OCI-LY7 (cell line): Measurements from ENCODE around the gene SHC1. TPM values are rescaled to one million over a fixed set of nuclear protein-coding genes. Genes with fewer than 3 reads are reported as not detected.

ENCODE experiments used
- BruUV-seq: library from RNA; stranded (reverse); fragments of 400-500 nt; replicated peaks from 2 replicates; lab custom pipeline; 2021; lab: Mats Ljungman, UMichigan
- CTCF ChIA-PET: fragments of 300-600 bp; sonication (Branson Sonifier 250); formaldehyde crosslinking; loops from one replicate; lab custom pipeline; 2022; ENCODE audit warnings: antibody characterized with exemption; ENCODE audit not compliant: unreplicated experiment; lab: Charles Lee
- POLR2A ChIA-PET: fragments of 300-600 bp; sonication (Branson Sonifier 250); formaldehyde crosslinking; loops from one replicate; lab custom pipeline; 2022; ENCODE audit warnings: antibody characterized with exemption; lab: Charles Lee
- DNase-seq: peaks from one replicate; pipeline ENCODE4 v3.0.0-alpha.2; 2015; ENCODE audit warnings: low spot score
- H2AFZ ChIP-seq: fragments of 200-600 bp; sonication (generic), shearing (Covaris generic); 2 replicates; pipeline ENCODE4 v1.6.1; 2014; ENCODE audit warnings: mild to moderate bottlenecking, antibody characterized with exemption, low read length, moderate library complexity
- H3K27ac ChIP-seq: fragments of 200-600 bp; sonication (generic); 2 replicates; pipeline ENCODE4 v1.5.1; 2014; ENCODE audit warnings: mixed run types, low read depth, mild to moderate bottlenecking, moderate library complexity, low read length, inconsistent platforms; ENCODE audit not compliant: poor library complexity, severe bottlenecking
- H3K36me3 ChIP-seq: fragments of 200-600 bp; sonication (generic); 2 replicates; pipeline ENCODE4 v1.6.1; 2014; ENCODE audit warnings: mild to moderate bottlenecking, antibody characterized with exemption, low read length, moderate library complexity, mixed read lengths; ENCODE audit not compliant: insufficient read depth
- H3K4me1 ChIP-seq: fragments of 200-600 bp; sonication (generic); 2 replicates; pipeline ENCODE4 v1.5.1; 2014; ENCODE audit warnings: mild to moderate bottlenecking, low read length; ENCODE audit not compliant: insufficient read depth, poor library complexity, severe bottlenecking
- H3K4me2 ChIP-seq: fragments of 200-600 bp; sonication (generic); 2 replicates; pipeline ENCODE4 v1.6.1; 2014; ENCODE audit warnings: mild to moderate bottlenecking, low read length
- H3K4me3 ChIP-seq: fragments of 200-600 bp; sonication (generic); 2 replicates; pipeline ENCODE4 v1.5.1; 2014; ENCODE audit warnings: mild to moderate bottlenecking, low read depth, low read length; ENCODE audit not compliant: poor library complexity, severe bottlenecking
- H3K79me2 ChIP-seq: fragments of 200-600 bp; sonication (generic); 2 replicates; pipeline ENCODE4 v1.6.1; 2016; ENCODE audit warnings: low read depth, mild to moderate bottlenecking, low read length, moderate library complexity, mixed read lengths; ENCODE audit not compliant: insufficient read depth
- H3K9me2 ChIP-seq: fragments of 200-600 bp; sonication (generic); 2 replicates; pipeline ENCODE4 v1.6.1; 2016; ENCODE audit warnings: mild to moderate bottlenecking, low read length, mixed read lengths; ENCODE audit not compliant: insufficient read depth
- H3K9me3 ChIP-seq: fragments of 200-600 bp; sonication (generic); 2 replicates; pipeline ENCODE4 v1.6.1; 2014; ENCODE audit warnings: mild to moderate bottlenecking, mixed run types, low read length, mixed read lengths
- H4K20me1 ChIP-seq: fragments of 200-600 bp; sonication (generic); 2 replicates; pipeline ENCODE4 v1.6.1; 2014; ENCODE audit warnings: mild to moderate bottlenecking, antibody characterized with exemption, low read length, moderate library complexity, mixed read lengths; ENCODE audit not compliant: insufficient read depth
- EZH2phosphoT487 ChIP-seq: fragments of 200-600 bp; sonication (generic); IDR thresholded peaks from 2 replicates; pipeline ENCODE4 v1.6.1; 2018; ENCODE audit warnings: low read depth, borderline replicate concordance, mild to moderate bottlenecking, mixed run types, antibody characterized with exemption, low read length, moderate library complexity, mixed read lengths
- intact Hi-C: fragments of 100-400 bp; cut with micrococcal nuclease; formaldehyde crosslinking; loops from one replicate; pipeline ENCODE4 v1.10.0; 2022; ENCODE audit not compliant: unreplicated experiment
- total RNA-seq, 2 experiments: library from RNA; depleted of rRNA in 1 of 2; stranded (reverse); fragments of >200 nt in 1 of 2; shearing (Covaris generic) in 1 of 2; gene quantifications; 2 replicates each; pipeline ENCODE4 v1.2.3, GENCODE V29; 2014 to 2022
- TF ChIP-seq, protein P1 (sequence below): fragments of 200-600 bp; sonication (generic); conservative IDR thresholded peaks from 2 replicates; pipeline ENCODE4 v1.5.1; 2014; ENCODE audit warnings: mild to moderate bottlenecking, antibody characterized with exemption, low read length, moderate library complexity, mixed read lengths

The SHC1 gene
- total RNA-seq, 2 experiments from 2014 or later = 37.6 to 77.4 TPM

DNA sequence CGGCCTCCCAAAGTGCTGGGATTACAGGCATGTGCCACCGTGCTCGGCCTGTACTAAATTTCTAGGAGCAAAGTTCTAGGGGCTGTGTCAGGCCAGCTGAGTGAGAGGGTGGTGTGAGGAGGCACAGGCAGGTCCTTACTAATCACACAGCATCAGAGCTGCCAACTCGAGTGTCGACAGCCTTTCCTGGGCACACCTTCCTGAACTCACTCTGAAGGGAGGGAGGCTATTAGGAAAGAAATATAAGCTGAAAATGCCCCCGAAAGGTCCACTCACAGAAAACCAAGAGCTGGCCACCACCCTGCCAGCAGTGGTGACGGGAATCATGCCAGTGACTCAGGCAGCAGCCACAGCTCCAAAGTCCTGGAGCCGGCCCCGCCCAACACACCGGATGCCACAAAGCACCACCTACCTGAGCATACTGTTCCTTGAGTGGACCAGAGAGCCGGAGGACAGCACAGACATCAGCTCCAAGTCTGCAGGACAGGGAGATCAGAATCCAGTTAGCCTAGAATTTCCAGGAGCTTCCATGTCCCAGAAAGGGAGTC lies 38.5 kb downstream of the SHC1 start:
- no TSS peak for BruUV-seq
- intact Hi-C loops = no loop called here
- Histone ChIP-seq H3K79me2 (peaks cover 14% of the 10 kb centered on the region), H3K4me2 (no peak overlapping the region), H2AFZ (no peak overlapping the region), H3K36me3 (peaks cover 35% of the 10 kb centered on the region), H4K20me1 (no peaks in the 10 kb centered on the region), H3K27ac (no peak overlapping the region), H3K9me2 (no peaks in the 10 kb centered on the region), H3K4me1 (peaks cover 13% of the 10 kb centered on the region), H3K9me3 (no peaks in the 10 kb centered on the region), H3K4me3 (no peak overlapping the region)
- DNase-seq = no peak
- TF ChIP-seq, protein P1, sequence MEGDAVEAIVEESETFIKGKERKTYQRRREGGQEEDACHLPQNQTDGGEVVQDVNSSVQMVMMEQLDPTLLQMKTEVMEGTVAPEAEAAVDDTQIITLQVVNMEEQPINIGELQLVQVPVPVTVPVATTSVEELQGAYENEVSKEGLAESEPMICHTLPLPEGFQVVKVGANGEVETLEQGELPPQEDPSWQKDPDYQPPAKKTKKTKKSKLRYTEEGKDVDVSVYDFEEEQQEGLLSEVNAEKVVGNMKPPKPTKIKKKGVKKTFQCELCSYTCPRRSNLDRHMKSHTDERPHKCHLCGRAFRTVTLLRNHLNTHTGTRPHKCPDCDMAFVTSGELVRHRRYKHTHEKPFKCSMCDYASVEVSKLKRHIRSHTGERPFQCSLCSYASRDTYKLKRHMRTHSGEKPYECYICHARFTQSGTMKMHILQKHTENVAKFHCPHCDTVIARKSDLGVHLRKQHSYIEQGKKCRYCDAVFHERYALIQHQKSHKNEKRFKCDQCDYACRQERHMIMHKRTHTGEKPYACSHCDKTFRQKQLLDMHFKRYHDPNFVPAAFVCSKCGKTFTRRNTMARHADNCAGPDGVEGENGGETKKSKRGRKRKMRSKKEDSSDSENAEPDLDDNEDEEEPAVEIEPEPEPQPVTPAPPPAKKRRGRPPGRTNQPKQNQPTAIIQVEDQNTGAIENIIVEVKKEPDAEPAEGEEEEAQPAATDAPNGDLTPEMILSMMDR = no peak
- no peak for TF ChIP-seq EZH2phosphoT487
- ChIA-PET POLR2A (no interaction called here), CTCF (interaction anchor here (0.6 kb wide), 1 partner anchor 18 kb away, joined by 3 read pairs; no protein-coding TSS in a partner anchor)

DNA sequence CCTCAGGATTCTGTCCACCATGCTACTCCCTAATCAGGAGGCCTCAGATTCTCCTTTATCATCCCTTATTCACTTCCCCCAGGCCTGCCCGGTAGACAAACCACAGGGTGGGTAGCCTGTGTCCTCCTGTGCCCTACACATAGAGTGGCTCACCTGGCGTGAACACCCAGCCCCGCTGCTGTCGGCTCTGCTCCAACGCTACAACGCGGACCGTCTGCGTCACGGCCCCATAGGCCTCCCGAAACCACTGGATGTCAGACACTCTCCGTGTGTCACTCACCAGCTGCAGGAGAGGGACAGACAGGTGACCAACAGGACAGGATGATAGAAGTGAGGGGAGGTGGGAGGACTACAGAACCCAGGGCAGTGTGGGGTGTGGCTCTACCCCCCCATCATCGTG lies 44.3 kb downstream of the SHC1 start:
- H3K4me2 ChIP-seq = no peak overlapping the region
- POLR2A ChIA-PET = no interaction called here
- H3K4me3 ChIP-seq = no peak overlapping the region
- no peaks in the 10 kb centered on the region for H3K9me3 ChIP-seq
- H3K36me3 ChIP-seq = peaks cover 78% of the 10 kb centered on the region
- no peaks in the 10 kb centered on the region for H4K20me1 ChIP-seq
- no peak overlapping the region for H3K27ac ChIP-seq
- H3K79me2 ChIP-seq = no peaks in the 10 kb centered on the region
- intact Hi-C loops = no loop called here
- H3K4me1 ChIP-seq = no peaks in the 10 kb centered on the region
- TF ChIP-seq EZH2phosphoT487 = no peak
- H2AFZ ChIP-seq = no peak overlapping the region
- H3K9me2 ChIP-seq = no peaks in the 10 kb centered on the region
- no peak for DNase-seq
- CTCF ChIA-PET = no interaction called here
- no TSS peak for BruUV-seq

DNA sequence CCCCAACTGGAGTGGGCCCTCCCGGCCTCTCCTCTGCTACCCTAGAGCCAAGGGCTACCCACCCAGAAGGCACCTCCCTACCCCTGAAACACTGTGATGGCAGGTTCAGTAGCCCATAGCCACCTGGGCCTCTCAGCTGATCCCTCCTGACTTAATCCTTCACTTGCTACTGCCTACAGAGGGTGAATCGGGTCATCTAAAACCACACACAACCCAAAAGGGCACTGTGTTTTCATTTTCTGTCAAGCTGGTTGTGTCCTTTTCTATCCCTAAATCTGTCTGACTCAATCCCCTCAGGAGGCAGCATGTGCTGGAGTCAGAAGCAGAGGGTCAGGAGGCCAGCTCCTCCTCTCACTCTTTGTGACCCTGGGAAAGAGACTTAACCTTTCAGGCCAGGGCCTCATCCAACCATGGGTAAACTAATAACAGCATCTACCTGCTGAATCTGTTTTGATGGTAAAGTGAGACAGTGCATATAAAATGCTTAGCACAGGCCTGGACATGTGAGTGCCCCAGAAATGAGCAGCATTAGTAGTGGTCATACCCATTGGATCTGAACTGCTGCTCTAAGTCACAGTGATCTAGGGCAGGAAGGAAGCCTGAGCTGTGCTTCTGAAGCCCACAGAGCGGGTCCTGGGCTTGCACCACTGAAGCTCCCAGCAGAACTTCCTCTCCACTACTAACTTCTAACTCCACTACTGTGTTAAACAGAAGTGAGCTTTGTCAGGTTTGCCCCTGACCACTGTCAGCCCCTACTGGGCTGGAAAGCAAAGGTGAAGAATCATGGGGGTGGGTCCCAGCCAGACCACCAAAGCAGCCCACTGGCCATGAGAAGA lies 45.0 kb downstream of the SHC1 start:
- CTCF ChIA-PET = interaction anchor here (0.6 kb wide), 1 partner anchor 324 kb away, joined by 7 read pairs; no protein-coding TSS in a partner anchor
- Histone ChIP-seq H2AFZ (no peak overlapping the region), H3K4me3 (no peak overlapping the region), H3K79me2 (no peaks in the 10 kb centered on the region), H3K4me2 (no peak overlapping the region), H3K9me3 (no peaks in the 10 kb centered on the region), H3K36me3 (peaks cover 77% of the 10 kb centered on the region), H3K9me2 (no peaks in the 10 kb centered on the region), H3K4me1 (no peaks in the 10 kb centered on the region), H3K27ac (no peak overlapping the region), H4K20me1 (no peaks in the 10 kb centered on the region)
- intact Hi-C loops = no loop called here
- POLR2A ChIA-PET = no interaction called here
- DNase-seq = no peak
- no TSS peak for BruUV-seq
- TF ChIP-seq EZH2phosphoT487 = no peak
- TF ChIP-seq, protein P1 = no peak
